Psoas muscle (tissue), 8 donors: ENCODE measurements around the gene TIMP3. TPM values are rescaled to one million over a fixed set of nuclear protein-coding genes. Genes with fewer than 3 reads are reported as not detected.

ENCODE experiments used
- ATAC-seq, 4 donors: fragments of 200-7000 bp; cut with Tn5 transposase; one replicate each; pipeline ENCODE4 v1.9.1; 2020; ENCODE audit warnings: moderate library complexity in 3 of 4, mild to moderate bottlenecking in 2 of 4
- DNase-seq, 2 donors: peaks; one replicate each; pipeline ENCODE4 v3.0.0-alpha.2; 2020
- H3K27ac ChIP-seq: fragments of 200-600 bp; one replicate; pipeline ENCODE4 v1.8.0; 2022
- H3K27me3 ChIP-seq, 3 donors: fragments of 200-600 bp in 1 of 3; one replicate each; pipeline versions ENCODE4 v1.6.1 to v1.8.0; 2013 to 2022; ENCODE audit warnings: low read length in 2 of 3, mild to moderate bottlenecking in 2 of 3, moderate library complexity in 1 of 3; ENCODE audit not compliant: insufficient read depth in 3 of 3
- H3K36me3 ChIP-seq, 2 donors: fragments of 200-600 bp in 1 of 2; one replicate each; pipeline versions ENCODE4 v1.6.1 to v1.8.0; 2013 to 2022; ENCODE audit warnings: low read depth in 1 of 2, mild to moderate bottlenecking in 1 of 2, moderate library complexity in 1 of 2; ENCODE audit not compliant: insufficient read depth in 1 of 2
- H3K4me1 ChIP-seq: fragments of 200-600 bp; one replicate; pipeline ENCODE4 v1.8.0; 2022
- H3K4me3 ChIP-seq: fragments of 200-600 bp; one replicate; pipeline ENCODE4 v1.8.0; 2022; ENCODE audit warnings: mild to moderate bottlenecking
- H3K9me3 ChIP-seq: fragments of 200-600 bp; one replicate; pipeline ENCODE4 v1.8.0; 2022
- WGBS, 3 donors: extraction: QIAGEN DNeasy Blood & Tissue Kit; methylation state at CpG; one replicate each; pipeline versions ENCODE4 v1.1.6 to v1.1.7; 2013; 5-methylcytosine and 5-hydroxymethylcytosine counted together
- intact Hi-C, 2 donors: fragments of 100-400 bp; cut with DNase I; formaldehyde crosslinking; loops; one replicate each; pipeline versions ENCODE4 v1.11.0 to v1.14.2; 2022
- polyA plus RNA-seq, 3 donors: library from polyadenylated mRNA; stranded (reverse); fragments of 200-250 nt; gene quantifications; one replicate each; pipeline ENCODE4 v1.2.3, GENCODE V29; 2013
- total RNA-seq, 4 donors: library from RNA; stranded (reverse); fragmentation: NEBNext Ultra II Directional in 2 of 4; extraction: Animal tissue kit (Norgen Biotek cat#: 25700) in 2 of 4; gene quantifications; one replicate each; pipeline versions ENCODE4 v1.2.1 to v1.2.4, GENCODE V29; 2021 to 2023
- TF ChIP-seq, protein P1 (sequence below): fragments of 200-600 bp; IDR thresholded peaks from one replicate; pipeline ENCODE4 v1.8.0; 2022; ENCODE audit warnings: antibody characterized with exemption
- donor health status: healthy with polysubstance abuse.
- donor health status: DM: no; HTN: no; CAD: no; lungs with moderate emphysema.
- donor health status: Bipolar disorder and iron deficiency.
- donor health status: healthy.
- donor health status: DM: yes; HTN: yes; CAD: no.
- donor health status: DM: no; HTN: no; CAD: no.
- donor health status: DM: no; HTN: no; CAD: no.
- donor health status: DM: yes; HTN: yes; CAD: no.

The TIMP3 gene
- total and polyA plus RNA-seq, 7 donors, result 58.6 to 160 (median 70.7) TPM

DNA sequence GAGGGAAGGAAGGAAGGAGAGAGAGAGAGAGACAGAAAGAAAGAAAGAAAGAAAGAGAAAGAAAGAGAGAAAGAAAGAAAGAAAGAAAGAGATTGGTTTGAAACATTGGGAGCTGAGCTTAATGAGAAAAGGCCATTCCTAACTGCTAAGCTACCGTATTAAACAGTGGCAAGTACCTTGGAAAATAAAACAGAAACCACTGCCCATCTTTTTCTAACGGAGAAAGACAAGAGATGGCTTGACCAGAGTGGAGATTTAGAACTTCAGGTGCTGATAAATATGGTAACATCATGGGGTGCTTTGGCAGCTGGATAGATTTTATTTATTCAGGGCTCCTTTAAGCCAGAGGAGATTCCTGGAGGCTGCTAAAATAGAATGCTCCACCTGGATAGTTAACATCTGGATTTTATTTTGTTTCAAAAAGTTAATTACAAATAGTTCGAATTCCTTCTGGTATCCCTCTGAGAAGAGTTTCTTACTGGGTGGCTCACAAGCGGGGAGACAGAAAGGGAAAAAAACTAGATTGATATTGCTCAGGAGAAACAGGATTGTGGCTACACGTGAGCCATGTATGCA lies 12.9 kb downstream of the TIMP3 start:
- intact Hi-C loops, result loop anchor here in 1 of 2 donors (10.0 kb wide), 1 partner anchor 60 kb away; no protein-coding TSS in a partner anchor
- H3K27ac ChIP-seq, result no peak overlapping the region

DNA sequence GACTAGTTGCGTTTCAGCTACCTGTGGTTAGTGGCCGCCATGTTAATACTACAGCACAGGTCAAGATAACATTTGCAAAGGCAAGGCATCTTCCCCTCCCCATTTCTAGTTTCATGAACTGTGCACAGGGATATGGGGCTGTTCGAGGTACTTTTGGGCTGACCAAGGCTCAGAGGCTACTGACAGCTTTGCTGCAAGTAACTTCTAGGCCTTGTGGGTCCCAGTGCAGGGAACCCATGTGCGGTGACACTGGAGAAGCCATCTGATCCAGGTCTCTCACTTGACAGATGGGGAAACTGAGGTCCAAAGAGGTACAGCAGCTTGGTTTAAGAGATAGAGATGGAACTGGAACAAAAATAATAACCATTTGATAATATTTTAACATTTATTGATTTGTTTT lies 13.6 kb downstream of the TIMP3 start:
- WGBS, 3 donors, result 87 to 98% (median 96%) methylated on average over 4 of the region's 4 CpGs
- Histone ChIP-seq H3K4me3 (no peak overlapping the region), H3K27ac (no peak overlapping the region), H3K9me3 (no peaks in the 10 kb centered on the region), H3K4me1 (peaks cover 39% of the 10 kb centered on the region), H3K27me3 (no peaks in the 10 kb centered on the region), H3K36me3 (no peaks in the 10 kb centered on the region)
- TF ChIP-seq, protein P1, sequence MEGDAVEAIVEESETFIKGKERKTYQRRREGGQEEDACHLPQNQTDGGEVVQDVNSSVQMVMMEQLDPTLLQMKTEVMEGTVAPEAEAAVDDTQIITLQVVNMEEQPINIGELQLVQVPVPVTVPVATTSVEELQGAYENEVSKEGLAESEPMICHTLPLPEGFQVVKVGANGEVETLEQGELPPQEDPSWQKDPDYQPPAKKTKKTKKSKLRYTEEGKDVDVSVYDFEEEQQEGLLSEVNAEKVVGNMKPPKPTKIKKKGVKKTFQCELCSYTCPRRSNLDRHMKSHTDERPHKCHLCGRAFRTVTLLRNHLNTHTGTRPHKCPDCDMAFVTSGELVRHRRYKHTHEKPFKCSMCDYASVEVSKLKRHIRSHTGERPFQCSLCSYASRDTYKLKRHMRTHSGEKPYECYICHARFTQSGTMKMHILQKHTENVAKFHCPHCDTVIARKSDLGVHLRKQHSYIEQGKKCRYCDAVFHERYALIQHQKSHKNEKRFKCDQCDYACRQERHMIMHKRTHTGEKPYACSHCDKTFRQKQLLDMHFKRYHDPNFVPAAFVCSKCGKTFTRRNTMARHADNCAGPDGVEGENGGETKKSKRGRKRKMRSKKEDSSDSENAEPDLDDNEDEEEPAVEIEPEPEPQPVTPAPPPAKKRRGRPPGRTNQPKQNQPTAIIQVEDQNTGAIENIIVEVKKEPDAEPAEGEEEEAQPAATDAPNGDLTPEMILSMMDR, result no peak
- intact Hi-C loops, result loop anchor here in 1 of 2 donors (10.0 kb wide), 1 partner anchor 60 kb away; no protein-coding TSS in a partner anchor
- ATAC-seq (no peak), DNase-seq (no peak)

More for the DNA sequence above, 12.9 kb downstream of the TIMP3 start:
- Histone ChIP-seq H3K27me3 (no peaks in the 10 kb centered on the region), H3K9me3 (no peaks in the 10 kb centered on the region), H3K4me3 (no peak overlapping the region), H3K4me1 (peaks cover 41% of the 10 kb centered on the region), H3K36me3 (no peaks in the 10 kb centered on the region)
- TF ChIP-seq, protein P1, result no peak
- 67 to 72% (median 71%) methylated on average over 5 of the region's 5 CpGs for WGBS, 3 donors
- ATAC-seq (no peak), DNase-seq (no peak)

DNA sequence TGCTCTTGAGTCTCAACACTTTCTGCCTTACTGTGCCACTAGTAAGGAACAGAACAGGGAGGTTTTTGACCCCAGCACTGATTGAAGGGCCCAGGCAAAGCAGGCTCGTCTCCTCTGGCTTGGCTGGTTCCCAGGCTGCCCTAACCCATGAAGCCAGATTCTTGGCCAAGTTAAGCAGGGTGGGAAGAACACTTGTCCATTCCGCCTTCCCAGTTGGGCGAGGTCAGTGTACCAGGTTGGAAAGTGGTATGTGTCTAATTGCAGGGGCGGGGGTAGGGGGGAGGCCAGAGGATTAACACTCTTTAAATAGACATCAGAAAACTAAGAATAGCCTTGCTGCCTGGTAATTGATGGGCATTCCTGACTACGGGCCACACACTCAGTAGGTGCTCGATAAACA lies 14.4 kb downstream of the TIMP3 start:
- WGBS, 3 donors, result 21 to 23% (median 22%) methylated on average over 6 of the region's 6 CpGs
- intact Hi-C loops, result loop anchor here in 1 of 2 donors (10.0 kb wide), 1 partner anchor 59 kb away; no protein-coding TSS in a partner anchor
- TF ChIP-seq, protein P1, result no peak
- ATAC-seq, result peak in 3 of 4 donors; percentile 43 to 63 (median 62)
- Histone ChIP-seq H3K27ac (no peak overlapping the region), H3K4me1 (peaks cover 38% of the 10 kb centered on the region), H3K36me3 (no peaks in the 10 kb centered on the region), H3K4me3 (no peak overlapping the region), H3K27me3 (no peaks in the 10 kb centered on the region), H3K9me3 (no peaks in the 10 kb centered on the region)
- no peak for DNase-seq

DNA sequence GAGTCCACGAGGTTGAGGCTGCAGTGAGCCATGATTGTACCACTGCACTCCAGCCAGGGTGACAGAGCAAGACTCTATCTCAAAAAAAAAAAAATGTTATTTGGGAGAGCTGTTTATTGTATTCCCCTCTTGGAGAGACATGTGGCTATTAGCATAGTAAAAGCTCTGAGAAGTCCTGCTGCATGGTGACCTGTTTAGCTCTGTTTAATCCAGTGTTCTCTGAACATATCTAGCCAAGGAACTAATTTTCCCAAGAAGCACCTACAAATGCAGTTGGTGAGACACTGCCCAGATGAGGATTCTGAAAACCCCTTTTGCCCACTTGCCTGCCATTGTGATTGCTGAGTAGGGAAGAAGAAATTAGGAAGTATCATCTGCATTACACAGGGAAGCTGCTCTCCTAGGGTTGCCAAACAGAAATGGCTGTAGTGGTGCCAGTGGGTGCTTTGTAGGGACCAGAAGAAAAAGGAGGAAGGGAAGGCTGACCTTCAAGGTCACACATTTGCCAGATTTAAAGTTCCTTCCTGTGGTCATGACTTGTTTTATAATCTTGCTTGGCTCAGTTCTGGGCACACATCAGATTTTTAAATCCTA lies 15.7 kb downstream of the TIMP3 start:
- TF ChIP-seq, protein P1, result no peak
- Histone ChIP-seq H3K9me3 (no peaks in the 10 kb centered on the region), H3K4me1 (peaks cover 35% of the 10 kb centered on the region), H3K27ac (no peak overlapping the region), H3K27me3 (no peaks in the 10 kb centered on the region), H3K4me3 (no peak overlapping the region), H3K36me3 (no peaks in the 10 kb centered on the region)
- intact Hi-C loops, result loop anchor here in 1 of 2 donors (10.0 kb wide), 1 partner anchor 58 kb away; no protein-coding TSS in a partner anchor
- no peak for DNase-seq
- no peak for ATAC-seq
- WGBS, 3 donors, result 84 to 93% (median 89%) methylated on average over 1 of the region's 1 CpG
